HG03442 (cell line): Measurements from ENCODE around the gene BTBD10.

Experiments
- ATAC-seq: cut with Tn5 transposase; IDR thresholded peaks from one replicate; pipeline ENCODE4 v1.9.1; 2021; ENCODE audit warnings: mild to moderate bottlenecking, moderate library complexity; ENCODE audit not compliant: unreplicated experiment

BTBD10 gene

GRCh38 chr11:13376838-13377237 is 86.2 kb downstream of the BTBD10 start:
- no peak for ATAC-seq

GRCh38 chr11:13376402-13376801 is 86.6 kb downstream of the BTBD10 start:
- no peak for ATAC-seq

GRCh38 chr11:13375798-13376197 is 87.2 kb downstream of the BTBD10 start:
- no peak for ATAC-seq

GRCh38 chr11:13373216-13373615 is 89.8 kb downstream of the BTBD10 start:
- ATAC-seq = no peak

- no peak for ATAC-seq
Measured at GRCh38 chr11:13368041-13368446, 95.0 kb downstream of the BTBD10 start.

GRCh38 chr11:13367115-13367514 is 95.9 kb downstream of the BTBD10 start:
- peak; percentile 71 for ATAC-seq

GRCh38 chr11:13366266-13367026 is 96.6 kb downstream of the BTBD10 start:
- ATAC-seq = no peak

- ATAC-seq = no peak
Measured at GRCh38 chr11:13364388-13364787, 98.6 kb downstream of the BTBD10 start.

- no peak for ATAC-seq
Measured at GRCh38 chr11:13362596-13363109, 100.4 kb downstream of the BTBD10 start.

GRCh38 chr11:13358596-13359270 is 104.3 kb downstream of the BTBD10 start:
- no peak for ATAC-seq

- ATAC-seq = no peak
Measured at GRCh38 chr11:13357232-13357631, 105.8 kb downstream of the BTBD10 start.

GRCh38 chr11:13355191-13355590 is 107.8 kb downstream of the BTBD10 start:
- ATAC-seq = no peak

GRCh38 chr11:13354335-13354734 is 108.7 kb downstream of the BTBD10 start:
- no peak for ATAC-seq

- ATAC-seq = no peak
Measured at GRCh38 chr11:13352711-13353110, 110.3 kb downstream of the BTBD10 start.

- no peak for ATAC-seq
Measured at GRCh38 chr11:13349581-13349980, 113.4 kb downstream of the BTBD10 start.

GRCh38 chr11:13349046-13349445 is 114.0 kb downstream of the BTBD10 start:
- no peak for ATAC-seq

GRCh38 chr11:13348305-13348704 is 114.7 kb downstream of the BTBD10 start:
- peak; percentile 38 for ATAC-seq

GRCh38 chr11:13347901-13348300 is 115.1 kb downstream of the BTBD10 start:
- ATAC-seq = no peak

GRCh38 chr11:13346470-13346869 is 116.6 kb downstream of the BTBD10 start:
- no peak for ATAC-seq

GRCh38 chr11:13344818-13345217 is 118.2 kb downstream of the BTBD10 start:
- ATAC-seq = no peak

GRCh38 chr11:13343931-13344717 is 118.9 kb downstream of the BTBD10 start:
- peak; percentile 44 for ATAC-seq
